ENCODE measurements around the gene WWC2.

GRCh38 chr4:183364025-183364424 lies 265.0 kb downstream of the WWC2 start:
- TF ChIP-seq EZH2phosphoT487 (IDR thresholded peaks at IDR 0.05; ENCODE audit: borderline replicate concordance, low read depth, low read length) (no peak), CTCF (conservative IDR thresholded peaks at IDR 0.05; ENCODE audit: low read length) (no peak)
